Astrocyte (in vitro differentiated cells and primary cell): ENCODE results near the gene ZNF273. TPM values are rescaled to one million over a fixed set of nuclear protein-coding genes. Genes with fewer than 3 reads are reported as not detected.

ENCODE experiments used
- DNase-seq: peaks from one replicate; pipeline ENCODE4 v3.0.0-alpha.2; 2010; ENCODE audit warnings: low read depth
- FAIRE-seq: peaks from 2 replicates; lab custom pipeline; 2011; peaks lifted over from hg19 to GRCh38; lab: Jason Lieb, UNC
- H2AFZ ChIP-seq: 2 replicates; pipeline ENCODE4 v1.6.0; 2012; ENCODE audit warnings: low read depth, low read length, inconsistent platforms
- H3K27ac ChIP-seq: 2 replicates; pipeline ENCODE4 v1.5.1; 2011; ENCODE audit warnings: low read depth, low read length, inconsistent platforms
- H3K27me3 ChIP-seq: 2 replicates; pipeline ENCODE4 v1.6.0; 2011; ENCODE audit warnings: low read length, inconsistent platforms; ENCODE audit not compliant: insufficient read depth
- H3K36me3 ChIP-seq: 2 replicates; pipeline ENCODE4 v1.5.1; 2011; ENCODE audit warnings: low read length, inconsistent platforms; ENCODE audit not compliant: insufficient read depth
- H3K4me1 ChIP-seq: 2 replicates; pipeline ENCODE4 v1.5.1; 2011; ENCODE audit warnings: low read length, inconsistent platforms; ENCODE audit not compliant: insufficient read depth
- H3K4me2 ChIP-seq: 2 replicates; pipeline ENCODE4 v1.6.0; 2012; ENCODE audit warnings: low read length, inconsistent platforms
- H3K4me3 ChIP-seq: 2 replicates; pipeline ENCODE4 v1.5.1; 2011; ENCODE audit warnings: low read depth, mild to moderate bottlenecking, low read length, inconsistent platforms; ENCODE audit not compliant: insufficient read depth
- H3K79me2 ChIP-seq: 2 replicates; pipeline ENCODE4 v1.6.0; 2012; ENCODE audit warnings: mild to moderate bottlenecking, low read length, inconsistent platforms; ENCODE audit not compliant: insufficient read depth
- H3K9ac ChIP-seq: 2 replicates; pipeline ENCODE4 v1.6.0; 2012; ENCODE audit warnings: mild to moderate bottlenecking, low read length, inconsistent platforms
- H3K9me3 ChIP-seq: 2 replicates; pipeline ENCODE4 v1.5.1; 2012; ENCODE audit warnings: low read depth, mild to moderate bottlenecking, low read length, inconsistent platforms; ENCODE audit not compliant: insufficient read depth
- H4K20me1 ChIP-seq: 2 replicates; pipeline ENCODE4 v1.6.0; 2012; ENCODE audit warnings: low read length, inconsistent platforms; ENCODE audit not compliant: insufficient read depth
- H3K27ac Mint-ChIP-seq: one replicate; pipeline ENCODE4 v1.8.0; 2021; ENCODE audit warnings: mild to moderate bottlenecking, mixed read lengths; ENCODE audit not compliant: unreplicated experiment
- H3K27me3 Mint-ChIP-seq: one replicate; pipeline ENCODE4 v1.8.0; 2021; ENCODE audit warnings: low read depth, mixed read lengths; ENCODE audit not compliant: unreplicated experiment
- H3K36me3 Mint-ChIP-seq: one replicate; pipeline ENCODE4 v1.8.0; 2021; ENCODE audit warnings: low read depth, mixed read lengths; ENCODE audit not compliant: unreplicated experiment
- H3K4me1 Mint-ChIP-seq: one replicate; pipeline ENCODE4 v1.8.0; 2021; ENCODE audit warnings: low read depth, mixed read lengths; ENCODE audit not compliant: unreplicated experiment
- H3K4me3 Mint-ChIP-seq: one replicate; pipeline ENCODE4 v1.8.0; 2021; ENCODE audit warnings: mild to moderate bottlenecking, moderate library complexity, mixed read lengths; ENCODE audit not compliant: unreplicated experiment
- H3K9me3 Mint-ChIP-seq: one replicate; pipeline ENCODE4 v1.8.0; 2021; ENCODE audit warnings: mild to moderate bottlenecking, mixed read lengths; ENCODE audit not compliant: unreplicated experiment
- EZH2 ChIP-seq: IDR thresholded peaks from 2 replicates; pipeline ENCODE4 v1.6.1; 2012; ENCODE audit warnings: mild to moderate bottlenecking, low read length, inconsistent platforms; ENCODE audit not compliant: insufficient read depth
- total RNA-seq: library from RNA; stranded (reverse); gene quantifications from 2 replicates; pipeline ENCODE4 v1.2.1, GENCODE V29; 2021
- TF ChIP-seq, protein P1 (sequence below): IDR thresholded peaks from 2 replicates; pipeline ENCODE4 v1.5.1; 2011; ENCODE audit warnings: low read depth, mild to moderate bottlenecking, inconsistent platforms, low read length, moderate library complexity; ENCODE audit not compliant: insufficient read depth

The ZNF273 gene
- total RNA-seq, 1 donor from 2014 or later = 5.0 TPM

DNA sequence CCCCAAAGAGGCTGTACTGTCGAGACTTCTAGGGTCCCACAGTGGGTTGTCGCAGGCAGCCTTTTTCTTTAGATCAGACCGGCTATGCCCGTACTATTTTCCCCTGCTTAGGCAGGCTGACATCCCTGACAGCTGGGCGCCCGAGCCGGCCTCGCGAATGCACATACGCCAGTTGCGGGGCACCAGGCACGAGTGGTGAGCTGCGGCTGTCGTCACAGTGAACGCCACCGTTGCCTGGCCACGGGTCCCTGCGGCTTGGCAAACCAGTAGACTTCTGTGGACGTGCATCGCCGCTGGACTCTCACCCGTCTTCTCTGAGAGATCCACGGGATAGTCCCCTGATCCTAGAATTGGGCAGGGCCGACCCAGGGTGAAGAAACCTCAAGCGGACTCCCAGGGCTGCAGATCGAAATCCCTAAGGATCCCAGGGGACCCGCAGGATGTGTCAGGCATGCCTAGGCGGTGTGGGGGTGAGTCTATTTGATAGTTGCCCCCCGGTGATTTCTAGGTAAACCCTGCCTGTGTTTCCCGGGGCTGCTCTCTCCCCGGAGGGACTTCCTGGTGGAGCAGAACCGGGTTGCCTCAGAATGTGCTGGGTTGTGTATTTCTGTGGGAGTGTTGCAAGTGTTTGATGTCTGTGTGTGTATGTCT, 33.0 kb upstream of the ZNF273 start:
- DNase-seq (no peak), FAIRE-seq (no peak)
- Mint-ChIP-seq H3K4me1 (no peaks in the 10 kb centered on the region), H3K27me3 (peaks cover 19% of the 10 kb centered on the region), H3K4me3 (no peak overlapping the region), H3K36me3 (peaks cover 1% of the 10 kb centered on the region), H3K9me3 (peaks cover 32% of the 10 kb centered on the region), H3K27ac (no peak overlapping the region)
- no peaks in the 10 kb centered on the region for H3K79me2 ChIP-seq
- no peaks in the 10 kb centered on the region for H3K27me3 ChIP-seq
- no peaks in the 10 kb centered on the region for H3K4me1 ChIP-seq
- no peak overlapping the region for H3K27ac ChIP-seq
- H3K36me3 ChIP-seq = no peaks in the 10 kb centered on the region
- TF ChIP-seq, protein P1, sequence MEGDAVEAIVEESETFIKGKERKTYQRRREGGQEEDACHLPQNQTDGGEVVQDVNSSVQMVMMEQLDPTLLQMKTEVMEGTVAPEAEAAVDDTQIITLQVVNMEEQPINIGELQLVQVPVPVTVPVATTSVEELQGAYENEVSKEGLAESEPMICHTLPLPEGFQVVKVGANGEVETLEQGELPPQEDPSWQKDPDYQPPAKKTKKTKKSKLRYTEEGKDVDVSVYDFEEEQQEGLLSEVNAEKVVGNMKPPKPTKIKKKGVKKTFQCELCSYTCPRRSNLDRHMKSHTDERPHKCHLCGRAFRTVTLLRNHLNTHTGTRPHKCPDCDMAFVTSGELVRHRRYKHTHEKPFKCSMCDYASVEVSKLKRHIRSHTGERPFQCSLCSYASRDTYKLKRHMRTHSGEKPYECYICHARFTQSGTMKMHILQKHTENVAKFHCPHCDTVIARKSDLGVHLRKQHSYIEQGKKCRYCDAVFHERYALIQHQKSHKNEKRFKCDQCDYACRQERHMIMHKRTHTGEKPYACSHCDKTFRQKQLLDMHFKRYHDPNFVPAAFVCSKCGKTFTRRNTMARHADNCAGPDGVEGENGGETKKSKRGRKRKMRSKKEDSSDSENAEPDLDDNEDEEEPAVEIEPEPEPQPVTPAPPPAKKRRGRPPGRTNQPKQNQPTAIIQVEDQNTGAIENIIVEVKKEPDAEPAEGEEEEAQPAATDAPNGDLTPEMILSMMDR = no peak
- no peak for TF ChIP-seq EZH2
- H3K9me3 ChIP-seq = peaks cover 3% of the 10 kb centered on the region
- no peak overlapping the region for H3K4me3 ChIP-seq
- no peaks in the 10 kb centered on the region for H4K20me1 ChIP-seq
- no peak overlapping the region for H2AFZ ChIP-seq
- H3K9ac ChIP-seq = no peak overlapping the region
- no peak overlapping the region for H3K4me2 ChIP-seq

DNA sequence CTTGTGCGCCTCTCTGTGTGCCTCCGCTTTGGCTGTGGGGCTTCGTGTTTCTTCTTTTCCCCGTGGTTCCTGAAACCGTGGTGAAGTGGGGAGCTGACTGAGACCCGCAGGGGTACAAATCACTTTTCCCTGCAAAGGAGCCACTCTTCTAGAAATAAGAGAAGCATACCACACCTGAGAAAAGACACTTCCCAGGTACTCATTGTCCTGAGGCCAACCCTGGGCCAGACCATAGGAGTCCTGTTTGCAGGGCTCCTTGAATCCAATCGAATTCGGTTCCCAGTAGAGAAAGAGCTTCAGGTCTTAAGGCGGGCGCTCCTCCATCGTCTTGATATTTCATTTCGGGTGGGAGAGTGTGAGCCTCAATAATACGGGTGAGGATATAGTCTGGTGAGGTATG, 32.4 kb upstream of the ZNF273 start:
- FAIRE-seq (no peak), DNase-seq (no peak)
- no peak overlapping the region for H3K9ac ChIP-seq
- no peak overlapping the region for H3K4me3 ChIP-seq
- TF ChIP-seq, protein P1 = no peak
- H3K4me2 ChIP-seq = no peak overlapping the region
- H3K27ac ChIP-seq = no peak overlapping the region
- Mint-ChIP-seq H3K36me3 (peaks cover 1% of the 10 kb centered on the region), H3K4me1 (no peaks in the 10 kb centered on the region), H3K27ac (no peak overlapping the region), H3K4me3 (no peak overlapping the region), H3K27me3 (peaks cover 19% of the 10 kb centered on the region), H3K9me3 (peaks cover 39% of the 10 kb centered on the region)
- no peak overlapping the region for H2AFZ ChIP-seq
- peaks cover 9% of the 10 kb centered on the region for H3K9me3 ChIP-seq
- no peaks in the 10 kb centered on the region for H3K4me1 ChIP-seq
- no peaks in the 10 kb centered on the region for H3K27me3 ChIP-seq
- H3K79me2 ChIP-seq = no peaks in the 10 kb centered on the region
- no peaks in the 10 kb centered on the region for H3K36me3 ChIP-seq
- no peaks in the 10 kb centered on the region for H4K20me1 ChIP-seq

DNA sequence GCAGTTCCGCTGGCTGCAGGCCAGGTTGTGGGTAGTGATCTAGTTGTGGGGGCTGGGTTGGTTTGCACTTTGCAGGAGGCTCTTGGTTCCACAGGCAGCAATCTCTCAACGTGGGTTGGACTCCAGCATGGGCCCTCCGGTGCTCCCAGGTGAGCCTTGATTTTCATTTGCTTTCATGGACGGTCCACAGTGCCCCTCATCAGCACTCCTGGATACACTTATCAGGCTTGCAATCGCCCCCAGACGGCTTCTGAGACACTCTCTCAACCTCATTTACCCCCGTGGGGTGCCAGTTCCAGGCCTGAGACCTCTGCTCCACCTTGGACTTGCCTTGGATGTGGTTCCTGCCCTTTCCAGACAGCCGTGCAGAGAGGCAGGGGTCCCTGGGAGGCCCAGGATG, 31.3 kb upstream of the ZNF273 start:
- H3K4me1 ChIP-seq = no peaks in the 10 kb centered on the region
- no peak for FAIRE-seq
- no peaks in the 10 kb centered on the region for H3K4me1 Mint-ChIP-seq
- no peak for DNase-seq
- no peaks in the 10 kb centered on the region for H3K27me3 ChIP-seq
- H3K9me3 ChIP-seq = peaks cover 10% of the 10 kb centered on the region
- H3K9me3 Mint-ChIP-seq = peaks cover 46% of the 10 kb centered on the region
- no peak overlapping the region for H3K4me2 ChIP-seq
- H3K4me3 ChIP-seq = no peak overlapping the region
- H3K36me3 Mint-ChIP-seq = peaks cover 1% of the 10 kb centered on the region
- TF ChIP-seq, protein P1 = no peak
- TF ChIP-seq EZH2 = no peak
- H4K20me1 ChIP-seq = no peaks in the 10 kb centered on the region
- peaks cover 23% of the 10 kb centered on the region for H3K27me3 Mint-ChIP-seq
- no peaks in the 10 kb centered on the region for H3K79me2 ChIP-seq
- no peaks in the 10 kb centered on the region for H3K36me3 ChIP-seq
- H3K27ac Mint-ChIP-seq = no peak overlapping the region
- no peak overlapping the region for H3K27ac ChIP-seq
- no peak overlapping the region for H2AFZ ChIP-seq
- no peak overlapping the region for H3K4me3 Mint-ChIP-seq
- no peak overlapping the region for H3K9ac ChIP-seq
